ENCODE data around the gene ABCB8. TPM values are rescaled to one million over a fixed set of nuclear protein-coding genes. Genes with fewer than 3 reads are reported as not detected.

The ABCB8 gene
- total and polyA plus RNA-seq, 9 of the 15 experiments (the other 6 are each of a cell fraction or from before 2014, with no cell fraction given) = 7.6 to 106 (median 36.3) TPM

DNA sequence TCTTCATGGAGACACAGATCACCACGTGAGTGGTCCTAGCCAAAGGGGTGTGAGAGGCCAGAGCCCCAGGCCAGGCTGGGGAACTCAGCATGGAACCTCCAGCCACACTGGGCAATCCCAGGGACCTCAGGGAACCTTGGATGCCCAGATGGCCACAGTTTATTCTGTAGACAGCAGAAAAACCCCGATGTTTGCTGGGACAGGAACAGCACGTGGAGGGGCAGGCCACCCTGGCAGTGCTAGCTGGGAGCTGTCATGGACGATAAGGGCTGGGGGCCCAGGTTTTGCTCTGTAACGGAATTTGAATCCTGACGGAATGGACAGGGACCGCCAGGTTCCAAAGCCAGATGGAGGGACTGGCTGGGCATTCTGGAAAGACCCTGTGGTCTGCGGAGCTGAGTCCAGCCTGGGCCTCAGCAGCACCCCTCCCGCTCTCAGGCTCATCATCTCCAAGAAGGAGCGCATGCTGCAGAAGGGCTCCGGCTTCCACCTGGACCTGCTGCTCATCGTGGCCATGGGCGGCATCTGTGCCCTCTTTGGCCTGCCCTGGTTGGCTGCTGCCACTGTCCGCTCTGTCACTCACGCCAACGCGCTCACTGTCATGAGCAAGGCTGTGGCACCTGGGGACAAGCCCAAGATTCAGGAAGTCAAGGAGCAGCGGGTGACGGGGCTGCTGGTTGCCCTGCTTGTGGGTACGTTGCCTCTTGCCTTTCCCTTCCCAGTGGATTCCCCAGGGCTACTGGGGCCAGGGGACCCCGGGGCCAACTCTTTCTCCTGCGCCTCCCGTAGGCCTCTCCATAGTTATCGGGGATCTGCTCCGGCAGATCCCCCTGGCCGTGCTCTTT lies 46.8 kb downstream of the ABCB8 start (continued):
- no peak for TF ChIP-seq ZNF311 (CRISPR knock-in tag; IDR thresholded peaks at IDR 0.05)
- no peak for TF ChIP-seq SMARCA5 (IDR thresholded peaks at IDR 0.05)
- TF ChIP-seq YY1 (IDR thresholded peaks at IDR 0.05; ENCODE audit: borderline replicate concordance in 1 of 3, control insufficient read depth in 1 of 3, extremely low read depth in 1 of 3, insufficient read depth in 3 of 3, insufficient read length in 1 of 3, insufficient replicate concordance in 2 of 3, low read depth in 1 of 3, low read length in 2 of 3) = no peak
- peak; percentile 95 for TF ChIP-seq RBM22 (IDR thresholded peaks at IDR 0.05; ENCODE audit: low read depth, low read length, poor library complexity, severe bottlenecking)
- no peak for TF ChIP-seq SMARCC2 (IDR thresholded peaks at IDR 0.05; ENCODE audit: low read depth)
- TF ChIP-seq NFIX (CRISPR knock-in tag; IDR thresholded peaks at IDR 0.05; ENCODE audit: low read depth) = no peak
- peak; percentile 83 for TF ChIP-seq POLR2G (IDR thresholded peaks at IDR 0.05; ENCODE audit: low read depth, low read length)
- no peak for TF ChIP-seq CBX5 (IDR thresholded peaks at IDR 0.05; ENCODE audit: borderline replicate concordance, low read depth)
- TF ChIP-seq, protein P1, sequence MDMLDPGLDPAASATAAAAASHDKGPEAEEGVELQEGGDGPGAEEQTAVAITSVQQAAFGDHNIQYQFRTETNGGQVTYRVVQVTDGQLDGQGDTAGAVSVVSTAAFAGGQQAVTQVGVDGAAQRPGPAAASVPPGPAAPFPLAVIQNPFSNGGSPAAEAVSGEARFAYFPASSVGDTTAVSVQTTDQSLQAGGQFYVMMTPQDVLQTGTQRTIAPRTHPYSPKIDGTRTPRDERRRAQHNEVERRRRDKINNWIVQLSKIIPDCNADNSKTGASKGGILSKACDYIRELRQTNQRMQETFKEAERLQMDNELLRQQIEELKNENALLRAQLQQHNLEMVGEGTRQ (CRISPR knock-in tag; IDR thresholded peaks at IDR 0.05) = no peak
- TF ChIP-seq POLR2A (conservative IDR thresholded peaks at IDR 0.05) = 0 out of 2 replicates have a peak, but pooled peaks have one; percentile 9
- TF ChIP-seq ERF (CRISPR knock-in tag; IDR thresholded peaks at IDR 0.05) = no peak
- no peak for TF ChIP-seq L3MBTL2 (IDR thresholded peaks at IDR 0.05)
- TF ChIP-seq CBFB (CRISPR knock-in tag; IDR thresholded peaks at IDR 0.05) = 0 out of 2 replicates have a peak, but pooled peaks have one; percentile 29
- no peak for TF ChIP-seq HNRNPLL (IDR thresholded peaks at IDR 0.05; ENCODE audit: low read depth, low read length, poor library complexity, severe bottlenecking)
- no peak for TF ChIP-seq TRIM28 (IDR thresholded peaks at IDR 0.05)
- TF ChIP-seq ZNF143 (CRISPR knock-in tag; IDR thresholded peaks at IDR 0.05) = no peak
- TF ChIP-seq ZC3H11A (IDR thresholded peaks at IDR 0.05; ENCODE audit: low read depth, low read length) = no peak

Data from K562 (cell line).